ENCODE data around the gene TMEM72. TPM values are rescaled to one million over a fixed set of nuclear protein-coding genes. Genes with fewer than 3 reads are reported as not detected.

TMEM72 gene
- total RNA-seq, 3 donors from 2014 or later = not detected

GRCh38 chr10:44956717-44957706, 45.9 kb downstream of the TMEM72 start:
- peaks cover 24% of the 10 kb centered on the region for H3K4me1 Mint-ChIP-seq (ENCODE audit: low read depth)
- H3K36me3 Mint-ChIP-seq (ENCODE audit: insufficient read depth) = peaks cover 11% of the 10 kb centered on the region

GRCh38 chr10:44958196-44958897, 47.2 kb downstream of the TMEM72 start:
- DNase-seq = no peak
- Mint-ChIP-seq H3K4me3 (peak overlapping the region; percentile 83), H3K27me3 (ENCODE audit: low read depth) (no peaks in the 10 kb centered on the region), H3K4me1 (ENCODE audit: low read depth) (peaks cover 24% of the 10 kb centered on the region), H3K36me3 (ENCODE audit: insufficient read depth) (peaks cover 11% of the 10 kb centered on the region), H3K9me3 (peaks cover 3% of the 10 kb centered on the region)
- no peak for ATAC-seq

More at GRCh38 chr10:44956717-44957706, 45.9 kb downstream of the TMEM72 start:
- no peak overlapping the region for H3K4me3 Mint-ChIP-seq
- DNase-seq (no peak), ATAC-seq (no peak)
- no peaks in the 10 kb centered on the region for H3K27me3 Mint-ChIP-seq (ENCODE audit: low read depth)
- peaks cover 3% of the 10 kb centered on the region for H3K9me3 Mint-ChIP-seq

GRCh38 chr10:44958898-44959246, 47.7 kb downstream of the TMEM72 start:
- ATAC-seq (no peak), DNase-seq (no peak)
- Mint-ChIP-seq H3K9me3 (peaks cover 3% of the 10 kb centered on the region), H3K4me1 (ENCODE audit: low read depth) (peaks cover 24% of the 10 kb centered on the region), H3K27me3 (ENCODE audit: low read depth) (no peaks in the 10 kb centered on the region), H3K4me3 (peak overlapping the region; percentile 83), H3K36me3 (ENCODE audit: insufficient read depth) (peaks cover 11% of the 10 kb centered on the region)

- Mint-ChIP-seq H3K4me3 (peak within 1 kb of the TSS; percentile 83), H3K4me1 (ENCODE audit: low read depth) (peaks cover 24% of the 10 kb centered on the region), H3K27me3 (ENCODE audit: low read depth) (no peaks in the 10 kb centered on the region), H3K9me3 (peaks cover 3% of the 10 kb centered on the region), H3K36me3 (ENCODE audit: insufficient read depth) (peaks cover 9% of the 10 kb centered on the region)
- ATAC-seq (peak; percentile 100), DNase-seq (peak; percentile 90)
Measured at GRCh38 chr10:44959247-44960087, 48.3 kb downstream of the TMEM72 start, which contains the start of gene RASSF4. Gene RASSF4 (plus strand): TSS chr10:44959802. CDS start chr10:44970203, 10,401 bp downstream.

- Mint-ChIP-seq H3K9me3 (peaks cover 3% of the 10 kb centered on the region), H3K36me3 (ENCODE audit: insufficient read depth) (peaks cover 9% of the 10 kb centered on the region), H3K4me1 (ENCODE audit: low read depth) (peaks cover 24% of the 10 kb centered on the region), H3K4me3 (peak overlapping the region; percentile 83), H3K27me3 (ENCODE audit: low read depth) (no peaks in the 10 kb centered on the region)
- ATAC-seq (no peak), DNase-seq (no peak)
Measured at GRCh38 chr10:44960088-44960460, 48.9 kb downstream of the TMEM72 start.

GRCh38 chr10:44960482-44961229, 49.5 kb downstream of the TMEM72 start:
- Mint-ChIP-seq H3K4me1 (ENCODE audit: low read depth) (peaks cover 24% of the 10 kb centered on the region), H3K27me3 (ENCODE audit: low read depth) (no peaks in the 10 kb centered on the region), H3K9me3 (peaks cover 3% of the 10 kb centered on the region), H3K36me3 (ENCODE audit: insufficient read depth) (peaks cover 7% of the 10 kb centered on the region), H3K4me3 (peak overlapping the region; percentile 83)
- DNase-seq (no peak), ATAC-seq (no peak)

- peak overlapping the region; percentile 2 for H3K4me3 Mint-ChIP-seq
- ATAC-seq = no peak
- no peak for DNase-seq
- H3K9me3 Mint-ChIP-seq = peaks cover 3% of the 10 kb centered on the region
- no peaks in the 10 kb centered on the region for H3K27me3 Mint-ChIP-seq (ENCODE audit: low read depth)
- peaks cover 28% of the 10 kb centered on the region for H3K4me1 Mint-ChIP-seq (ENCODE audit: low read depth)
- H3K36me3 Mint-ChIP-seq (ENCODE audit: insufficient read depth) = peaks cover 2% of the 10 kb centered on the region
Measured at GRCh38 chr10:44961230-44961571, 50.1 kb downstream of the TMEM72 start.

- H3K4me1 Mint-ChIP-seq (ENCODE audit: low read depth) = peaks cover 31% of the 10 kb centered on the region
- H3K4me3 Mint-ChIP-seq = no peak overlapping the region
- ATAC-seq (no peak), DNase-seq (no peak)
- no peaks in the 10 kb centered on the region for H3K27me3 Mint-ChIP-seq (ENCODE audit: low read depth)
- H3K36me3 Mint-ChIP-seq (ENCODE audit: insufficient read depth) = no peaks in the 10 kb centered on the region
- H3K9me3 Mint-ChIP-seq = no peaks in the 10 kb centered on the region
Measured at GRCh38 chr10:44961931-44962750, 51.0 kb downstream of the TMEM72 start.

- peaks cover 34% of the 10 kb centered on the region for H3K4me1 Mint-ChIP-seq (ENCODE audit: low read depth)
- no peaks in the 10 kb centered on the region for H3K27me3 Mint-ChIP-seq (ENCODE audit: low read depth)
- H3K36me3 Mint-ChIP-seq (ENCODE audit: insufficient read depth) = no peaks in the 10 kb centered on the region
- no peaks in the 10 kb centered on the region for H3K9me3 Mint-ChIP-seq
- ATAC-seq (no peak), DNase-seq (no peak)
- H3K4me3 Mint-ChIP-seq = no peak overlapping the region
Measured at GRCh38 chr10:44962870-44963738, 52.0 kb downstream of the TMEM72 start.

GRCh38 chr10:44963772-44964633, 52.9 kb downstream of the TMEM72 start:
- no peak overlapping the region for H3K4me3 Mint-ChIP-seq
- H3K36me3 Mint-ChIP-seq (ENCODE audit: insufficient read depth) = no peaks in the 10 kb centered on the region
- ATAC-seq = no peak

GRCh38 chr10:44965104-44965503, 54.0 kb downstream of the TMEM72 start:
- Mint-ChIP-seq H3K9me3 (no peaks in the 10 kb centered on the region), H3K4me1 (ENCODE audit: low read depth) (peaks cover 38% of the 10 kb centered on the region), H3K36me3 (ENCODE audit: insufficient read depth) (no peaks in the 10 kb centered on the region), H3K4me3 (no peak overlapping the region), H3K27me3 (ENCODE audit: low read depth) (no peaks in the 10 kb centered on the region)
- DNase-seq (no peak), ATAC-seq (no peak)

More at GRCh38 chr10:44963772-44964633, 52.9 kb downstream of the TMEM72 start:
- Mint-ChIP-seq H3K27me3 (ENCODE audit: low read depth) (no peaks in the 10 kb centered on the region), H3K4me1 (ENCODE audit: low read depth) (peaks cover 35% of the 10 kb centered on the region), H3K9me3 (no peaks in the 10 kb centered on the region)
- no peak for DNase-seq

All from activated T-cell treated with anti-CD3 and anti-CD28 coated beads, Interleukin-2, amount 50 U/mL, for 4 hours (primary cell).